Vagina (tissue), 2 donors: ENCODE results near the gene KRT71. TPM values are rescaled to one million over a fixed set of nuclear protein-coding genes. Genes with fewer than 3 reads are reported as not detected.

ENCODE experiments used
- DNase-seq, 2 donors: peaks; one replicate each; pipeline ENCODE4 v3.0.0-alpha.2; 2017; ENCODE audit errors: extremely low spot score in 2 of 2
- H3K27ac ChIP-seq: fragments of 200-600 bp; sonication (generic); one replicate; pipeline ENCODE4 v1.5.1; 2019
- H3K27me3 ChIP-seq: fragments of 200-600 bp; sonication (generic); one replicate; pipeline ENCODE4 v1.5.1; 2019
- H3K36me3 ChIP-seq, 2 donors: fragments of 200-600 bp; sonication (generic); one replicate each; pipeline ENCODE4 v1.5.1; 2017 to 2019
- H3K4me1 ChIP-seq: fragments of 200-600 bp; sonication (generic); one replicate; pipeline ENCODE4 v1.5.1; 2019
- H3K4me3 ChIP-seq, 2 donors: fragments of 200-600 bp; sonication (generic); 1 replicate in 1 of 2; 2 replicates in 1 of 2; pipeline ENCODE4 v1.5.1; 2016 to 2019
- H3K9me3 ChIP-seq: fragments of 200-600 bp; sonication (generic); one replicate; pipeline ENCODE4 v1.5.1; 2019
- CTCF ChIP-seq, 3 experiments: fragments of 450-650 bp in 2 of 3; fragments of 200-600 bp in 1 of 3; sonication (generic) in 1 of 3; IDR thresholded peaks; one replicate each; pipeline ENCODE4 v1.5.1; 2017 to 2019; ENCODE audit warnings: antibody characterized with exemption in 3 of 3, mild to moderate bottlenecking in 2 of 3, moderate library complexity in 2 of 3
- POLR2A ChIP-seq, 2 donors: fragments of 450-650 bp; IDR thresholded peaks; one replicate each; pipeline ENCODE4 v1.6.1; 2017; ENCODE audit warnings: antibody characterized with exemption in 2 of 2, mild to moderate bottlenecking in 2 of 2, moderate library complexity in 2 of 2
- POLR2AphosphoS5 ChIP-seq, 2 donors: sonication (generic); formaldehyde crosslinking; IDR thresholded peaks; one replicate each; pipeline ENCODE4 v1.9.0; 2017; ENCODE audit warnings: antibody characterized with exemption in 2 of 2, mild to moderate bottlenecking in 2 of 2, low read depth in 1 of 2; ENCODE audit not compliant: insufficient read depth in 1 of 2
- intact Hi-C: fragments of 100-400 bp; cut with DNase I; formaldehyde crosslinking; loops from one replicate; pipeline ENCODE4 v1.15.1; 2023
- total RNA-seq: library from RNA; depleted of rRNA; stranded (reverse); fragments of >200 nt; gene quantifications from one replicate; pipeline ENCODE4 v1.2.3, GENCODE V29; 2016

The KRT71 gene
- total RNA-seq, 1 donor from 2014 or later = not detected

GRCh38 chr12:52551216-52551865 is 1.6 kb downstream of the KRT71 start:
- Histone ChIP-seq H3K27ac (no peak overlapping the region), H3K4me3 (no peak overlapping the region), H3K4me1 (no peaks in the 10 kb centered on the region), H3K9me3 (no peaks in the 10 kb centered on the region), H3K36me3 (no peaks in the 10 kb centered on the region), H3K27me3 (no peaks in the 10 kb centered on the region)
- no peak for DNase-seq
- no peak for TF ChIP-seq POLR2AphosphoS5 (IDR thresholded peaks at IDR 0.05; ENCODE audit: insufficient read depth in 1 of 2, low read depth in 1 of 2)
- intact Hi-C loops = no loop called here

DNA sequence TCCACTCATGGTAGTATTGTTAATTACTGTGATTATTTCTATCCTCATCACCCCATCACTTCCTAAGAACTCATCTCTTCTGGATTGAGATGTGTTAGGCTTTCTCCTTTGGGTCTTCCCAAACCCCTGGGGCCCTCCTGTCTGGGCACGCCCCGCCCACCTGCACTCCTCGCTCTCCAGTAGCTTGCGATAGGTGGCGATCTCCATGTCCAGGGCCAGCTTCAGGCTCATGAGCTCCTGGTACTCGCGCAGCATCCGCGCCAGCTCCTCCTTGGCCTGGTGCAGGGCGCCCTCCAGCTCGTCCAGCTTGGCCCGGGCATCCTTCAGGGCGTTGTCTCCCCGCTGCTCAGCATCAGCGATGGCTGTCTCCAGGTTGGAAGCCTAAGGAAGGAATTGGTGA is 6.8 kb downstream of the KRT71 start:
- TF ChIP-seq CTCF (IDR thresholded peaks at IDR 0.05) = no peak
- TF ChIP-seq POLR2A (IDR thresholded peaks at IDR 0.05) = no peak
- TF ChIP-seq POLR2AphosphoS5 (IDR thresholded peaks at IDR 0.05; ENCODE audit: insufficient read depth in 1 of 2, low read depth in 1 of 2) = no peak
- no peak for DNase-seq
- intact Hi-C loops = no loop called here

DNA sequence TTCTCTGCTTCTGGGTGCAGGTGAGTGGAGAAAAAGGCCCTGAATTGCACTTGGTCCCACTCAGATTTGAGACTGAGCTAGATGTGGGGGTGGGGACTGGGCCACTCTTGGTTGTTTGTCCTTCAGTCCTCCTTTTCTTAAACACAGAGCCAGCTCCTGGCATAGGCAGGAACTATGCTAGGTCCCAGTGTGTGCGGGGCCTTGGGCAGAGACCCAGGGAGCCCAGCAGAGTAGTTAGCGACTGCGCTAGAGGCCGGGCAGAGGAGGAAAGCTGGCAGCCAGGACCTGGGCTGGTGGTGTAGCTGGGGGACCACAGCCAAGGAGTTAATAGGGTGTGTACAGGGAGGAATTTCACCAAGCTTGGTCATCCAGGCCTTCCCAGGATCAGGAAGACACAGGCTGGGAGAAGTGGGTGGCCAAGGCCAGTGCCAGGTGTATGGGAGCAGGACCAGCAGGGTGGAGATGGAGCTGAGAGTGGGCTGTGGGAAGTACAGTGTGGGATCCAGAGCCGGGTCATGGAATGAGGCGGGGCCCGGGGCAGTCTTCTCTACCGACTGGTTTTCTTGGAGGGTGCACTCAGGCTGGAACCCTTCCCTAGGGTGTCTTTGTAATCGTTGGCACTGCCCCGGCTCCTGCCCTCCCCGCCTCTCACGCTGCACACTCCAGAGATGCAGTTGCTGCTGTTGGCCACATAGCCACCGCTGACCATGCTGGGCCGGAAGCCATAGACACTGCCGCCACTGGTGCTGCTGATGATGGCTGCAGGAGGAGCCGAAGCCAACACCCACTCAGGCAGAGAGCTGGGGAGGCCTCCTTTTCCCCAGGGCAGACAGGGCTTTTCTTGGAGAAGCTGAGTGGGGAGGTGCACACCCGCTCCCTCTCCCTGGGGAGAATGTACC is 8.7 kb downstream of the KRT71 start:
- TF ChIP-seq CTCF (IDR thresholded peaks at IDR 0.05) (no peak), POLR2AphosphoS5 (IDR thresholded peaks at IDR 0.05; ENCODE audit: insufficient read depth in 1 of 2, low read depth in 1 of 2) (no peak), POLR2A (IDR thresholded peaks at IDR 0.05) (no peak)
- Histone ChIP-seq H3K4me1 (peaks cover 34% of the 10 kb centered on the region), H3K27ac (no peak overlapping the region), H3K36me3 (no peaks in the 10 kb centered on the region), H3K27me3 (no peaks in the 10 kb centered on the region), H3K4me3 (no peak overlapping the region), H3K9me3 (no peaks in the 10 kb centered on the region)
- intact Hi-C loops = loop anchor here (5.0 kb wide), 1 partner anchor 877 kb away; no protein-coding TSS in a partner anchor
- DNase-seq = no peak

More for the DNA sequence above, 6.8 kb downstream of the KRT71 start:
- Histone ChIP-seq H3K9me3 (no peaks in the 10 kb centered on the region), H3K36me3 (no peaks in the 10 kb centered on the region), H3K4me3 (no peak overlapping the region), H3K4me1 (peaks cover 18% of the 10 kb centered on the region), H3K27ac (no peak overlapping the region), H3K27me3 (no peaks in the 10 kb centered on the region)

- H3K36me3 ChIP-seq = no peaks in the 10 kb centered on the region
- no peaks in the 10 kb centered on the region for H3K27me3 ChIP-seq
- no peak for DNase-seq
- H3K4me3 ChIP-seq = no peak overlapping the region
- H3K27ac ChIP-seq = no peak overlapping the region
- H3K9me3 ChIP-seq = no peaks in the 10 kb centered on the region
- H3K4me1 ChIP-seq = peaks cover 48% of the 10 kb centered on the region
- TF ChIP-seq CTCF (IDR thresholded peaks at IDR 0.05) = no peak
- TF ChIP-seq POLR2A (IDR thresholded peaks at IDR 0.05) = no peak
- no peak for TF ChIP-seq POLR2AphosphoS5 (IDR thresholded peaks at IDR 0.05; ENCODE audit: insufficient read depth in 1 of 2, low read depth in 1 of 2)
- intact Hi-C loops = loop anchor here (5.0 kb wide), 1 partner anchor 876 kb away; no protein-coding TSS in a partner anchor
Measured at GRCh38 chr12:52542785-52543318, 10.1 kb downstream of the KRT71 start.

GRCh38 chr12:52542157-52542556 is 10.8 kb downstream of the KRT71 start:
- H3K27me3 ChIP-seq = no peaks in the 10 kb centered on the region
- no peak overlapping the region for H3K4me3 ChIP-seq
- H3K27ac ChIP-seq = no peak overlapping the region
- H3K4me1 ChIP-seq = peaks cover 55% of the 10 kb centered on the region
- H3K36me3 ChIP-seq = no peaks in the 10 kb centered on the region
- intact Hi-C loops = loop anchor here (5.0 kb wide), 1 partner anchor 875 kb away; no protein-coding TSS in a partner anchor
- TF ChIP-seq POLR2A (IDR thresholded peaks at IDR 0.05) = no peak
- TF ChIP-seq CTCF (IDR thresholded peaks at IDR 0.05) = no peak
- TF ChIP-seq POLR2AphosphoS5 (IDR thresholded peaks at IDR 0.05; ENCODE audit: insufficient read depth in 1 of 2, low read depth in 1 of 2) = no peak
- DNase-seq = no peak
- H3K9me3 ChIP-seq = no peaks in the 10 kb centered on the region
